Measurements from ENCODE around the gene C6orf136. TPM values are rescaled to one million over a fixed set of nuclear protein-coding genes. Genes with fewer than 3 reads are reported as not detected.

C6orf136 gene
- total and polyA plus RNA-seq, 9 of the 15 experiments (the other 6 are each of a cell fraction or from before 2014, with no cell fraction given) = 14.1 to 63.1 (median 18.4) TPM

DNA sequence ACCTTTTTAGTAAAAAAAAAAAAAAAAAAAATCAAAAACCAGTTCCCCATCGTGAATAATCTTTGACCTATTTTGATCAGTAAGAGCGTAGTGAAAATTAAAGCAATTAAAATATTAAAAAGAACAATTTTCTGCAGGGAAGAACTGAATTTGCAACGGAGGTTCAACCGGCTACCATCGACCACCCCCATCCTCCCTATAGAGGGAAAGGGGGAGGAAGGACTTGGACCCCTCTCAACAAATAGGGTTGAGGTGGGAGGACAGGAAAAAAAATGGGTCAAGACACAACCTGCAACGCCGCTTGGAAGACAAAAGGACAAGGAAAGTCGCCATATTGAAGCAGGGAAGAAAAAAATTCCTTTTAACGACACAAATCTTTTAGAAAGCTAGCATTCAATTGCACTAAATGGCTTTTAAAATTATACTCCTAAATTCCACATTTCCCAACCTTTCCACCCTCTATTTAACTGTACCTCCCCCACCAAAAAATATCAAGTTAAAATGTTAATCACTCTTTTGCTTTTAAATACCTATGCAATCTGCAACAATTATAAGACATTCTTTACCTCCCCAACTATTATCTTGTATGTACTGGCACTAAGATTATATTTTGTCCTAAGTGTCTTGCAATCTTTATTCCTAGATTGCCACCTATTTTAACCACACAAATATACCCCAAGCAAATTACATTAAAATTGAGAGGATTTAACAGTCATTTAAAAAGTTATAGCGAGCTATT, 31.5 kb upstream of the C6orf136 start (continued):
- TF ChIP-seq, protein P1, sequence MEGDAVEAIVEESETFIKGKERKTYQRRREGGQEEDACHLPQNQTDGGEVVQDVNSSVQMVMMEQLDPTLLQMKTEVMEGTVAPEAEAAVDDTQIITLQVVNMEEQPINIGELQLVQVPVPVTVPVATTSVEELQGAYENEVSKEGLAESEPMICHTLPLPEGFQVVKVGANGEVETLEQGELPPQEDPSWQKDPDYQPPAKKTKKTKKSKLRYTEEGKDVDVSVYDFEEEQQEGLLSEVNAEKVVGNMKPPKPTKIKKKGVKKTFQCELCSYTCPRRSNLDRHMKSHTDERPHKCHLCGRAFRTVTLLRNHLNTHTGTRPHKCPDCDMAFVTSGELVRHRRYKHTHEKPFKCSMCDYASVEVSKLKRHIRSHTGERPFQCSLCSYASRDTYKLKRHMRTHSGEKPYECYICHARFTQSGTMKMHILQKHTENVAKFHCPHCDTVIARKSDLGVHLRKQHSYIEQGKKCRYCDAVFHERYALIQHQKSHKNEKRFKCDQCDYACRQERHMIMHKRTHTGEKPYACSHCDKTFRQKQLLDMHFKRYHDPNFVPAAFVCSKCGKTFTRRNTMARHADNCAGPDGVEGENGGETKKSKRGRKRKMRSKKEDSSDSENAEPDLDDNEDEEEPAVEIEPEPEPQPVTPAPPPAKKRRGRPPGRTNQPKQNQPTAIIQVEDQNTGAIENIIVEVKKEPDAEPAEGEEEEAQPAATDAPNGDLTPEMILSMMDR (IDR thresholded peaks at IDR 0.05 in 2 of 3, conservative IDR thresholded peaks at IDR 0.05 in 1 of 3; ENCODE audit: insufficient read depth in 2 of 3, low read depth in 1 of 3, low read length in 3 of 3) = no peak
- TF ChIP-seq BRD9 (IDR thresholded peaks at IDR 0.05; ENCODE audit: low read depth, partially characterized antibody) = peak; percentile 88
- TF ChIP-seq U2AF1 (optimal IDR thresholded peaks at IDR 0.05; ENCODE audit: low read depth, low read length) = peak; percentile 61
- no peak for TF ChIP-seq ZNF695 (CRISPR knock-in tag; IDR thresholded peaks at IDR 0.05)
- peak; percentile 87; the same call in 1 of the 2 replicates for TF ChIP-seq PHB (CRISPR knock-in tag; IDR thresholded peaks at IDR 0.05)
- peak; percentile 38 for TF ChIP-seq LARP7 (IDR thresholded peaks at IDR 0.05)
- peak; percentile 3 for TF ChIP-seq NBN (IDR thresholded peaks at IDR 0.05; ENCODE audit: low read depth)
- TF ChIP-seq TEAD2 (tag; IDR thresholded peaks at IDR 0.05) = no peak
- TF ChIP-seq ZNF717 (CRISPR knock-in tag; IDR thresholded peaks at IDR 0.05) = peak; percentile 8; the same call in 1 of the 2 replicates
- no peak for TF ChIP-seq SMAD1 (IDR thresholded peaks at IDR 0.05; ENCODE audit: low read depth, low read length, partially characterized antibody)
- no peak for TF ChIP-seq MAFG (tag; conservative IDR thresholded peaks at IDR 0.05)
- no peak for TF ChIP-seq RUNX1 (IDR thresholded peaks at IDR 0.05; ENCODE audit: low read depth)
- TF ChIP-seq POLR2B (IDR thresholded peaks at IDR 0.05; ENCODE audit: low read depth, partially characterized antibody) = peak; percentile 93
- TF ChIP-seq GABPB2 (CRISPR knock-in tag; conservative IDR thresholded peaks at IDR 0.05) = no peak; the same call in 1 of the 2 replicates
- TF ChIP-seq PTTG1 (tag; IDR thresholded peaks at IDR 0.05; ENCODE audit: low read depth) = peak; percentile 33; the same call in 1 of the 2 replicates
- TF ChIP-seq, protein P2, sequence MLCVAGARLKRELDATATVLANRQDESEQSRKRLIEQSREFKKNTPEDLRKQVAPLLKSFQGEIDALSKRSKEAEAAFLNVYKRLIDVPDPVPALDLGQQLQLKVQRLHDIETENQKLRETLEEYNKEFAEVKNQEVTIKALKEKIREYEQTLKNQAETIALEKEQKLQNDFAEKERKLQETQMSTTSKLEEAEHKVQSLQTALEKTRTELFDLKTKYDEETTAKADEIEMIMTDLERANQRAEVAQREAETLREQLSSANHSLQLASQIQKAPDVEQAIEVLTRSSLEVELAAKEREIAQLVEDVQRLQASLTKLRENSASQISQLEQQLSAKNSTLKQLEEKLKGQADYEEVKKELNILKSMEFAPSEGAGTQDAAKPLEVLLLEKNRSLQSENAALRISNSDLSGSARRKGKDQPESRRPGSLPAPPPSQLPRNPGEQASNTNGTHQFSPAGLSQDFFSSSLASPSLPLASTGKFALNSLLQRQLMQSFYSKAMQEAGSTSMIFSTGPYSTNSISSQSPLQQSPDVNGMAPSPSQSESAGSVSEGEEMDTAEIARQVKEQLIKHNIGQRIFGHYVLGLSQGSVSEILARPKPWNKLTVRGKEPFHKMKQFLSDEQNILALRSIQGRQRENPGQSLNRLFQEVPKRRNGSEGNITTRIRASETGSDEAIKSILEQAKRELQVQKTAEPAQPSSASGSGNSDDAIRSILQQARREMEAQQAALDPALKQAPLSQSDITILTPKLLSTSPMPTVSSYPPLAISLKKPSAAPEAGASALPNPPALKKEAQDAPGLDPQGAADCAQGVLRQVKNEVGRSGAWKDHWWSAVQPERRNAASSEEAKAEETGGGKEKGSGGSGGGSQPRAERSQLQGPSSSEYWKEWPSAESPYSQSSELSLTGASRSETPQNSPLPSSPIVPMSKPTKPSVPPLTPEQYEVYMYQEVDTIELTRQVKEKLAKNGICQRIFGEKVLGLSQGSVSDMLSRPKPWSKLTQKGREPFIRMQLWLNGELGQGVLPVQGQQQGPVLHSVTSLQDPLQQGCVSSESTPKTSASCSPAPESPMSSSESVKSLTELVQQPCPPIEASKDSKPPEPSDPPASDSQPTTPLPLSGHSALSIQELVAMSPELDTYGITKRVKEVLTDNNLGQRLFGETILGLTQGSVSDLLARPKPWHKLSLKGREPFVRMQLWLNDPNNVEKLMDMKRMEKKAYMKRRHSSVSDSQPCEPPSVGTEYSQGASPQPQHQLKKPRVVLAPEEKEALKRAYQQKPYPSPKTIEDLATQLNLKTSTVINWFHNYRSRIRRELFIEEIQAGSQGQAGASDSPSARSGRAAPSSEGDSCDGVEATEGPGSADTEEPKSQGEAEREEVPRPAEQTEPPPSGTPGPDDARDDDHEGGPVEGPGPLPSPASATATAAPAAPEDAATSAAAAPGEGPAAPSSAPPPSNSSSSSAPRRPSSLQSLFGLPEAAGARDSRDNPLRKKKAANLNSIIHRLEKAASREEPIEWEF (CRISPR knock-in tag; IDR thresholded peaks at IDR 0.05) = peak; percentile 57; the same call in 1 of the 2 replicates
- no peak for TF ChIP-seq TOE1 (IDR thresholded peaks at IDR 0.05; ENCODE audit: borderline replicate concordance)
- no peak for TF ChIP-seq TOE1 (CRISPR knock-in tag; IDR thresholded peaks at IDR 0.05; ENCODE audit: borderline replicate concordance, low read depth)
- no peak for TF ChIP-seq ETS2 (tag; IDR thresholded peaks at IDR 0.05; ENCODE audit: borderline replicate concordance, poor library complexity, severe bottlenecking)
- TF ChIP-seq PML (IDR thresholded peaks at IDR 0.05; ENCODE audit: low read length) = no peak; the same call in 1 of the 2 replicates
- peak; percentile 97 for TF ChIP-seq ILF3 (IDR thresholded peaks at IDR 0.05; ENCODE audit: borderline replicate concordance)
- TF ChIP-seq SREBF1 (IDR thresholded peaks at IDR 0.05; ENCODE audit: borderline replicate concordance, low read depth, low read length) = no peak
- no peak for TF ChIP-seq NR3C1 (CRISPR knock-in tag; IDR thresholded peaks at IDR 0.05)

Measured in K562 (cell line).